H1 (cell line): ENCODE data around the gene IRAK4. TPM values are rescaled to one million over a fixed set of nuclear protein-coding genes. Genes with fewer than 3 reads are reported as not detected.

Source experiments
- RXRA ChIP-seq: IDR thresholded peaks from 2 replicates; pipeline ENCODE4 v1.6.1; 2011; ENCODE audit warnings: low read depth, mild to moderate bottlenecking, low read length, moderate library complexity; ENCODE audit not compliant: insufficient read depth
- TAF7 ChIP-seq: optimal IDR thresholded peaks from 2 replicates; pipeline ENCODE3; 2011; ENCODE audit warnings: low read depth, mild to moderate bottlenecking, inconsistent platforms, low read length, moderate library complexity, borderline replicate concordance
- polyA plus RNA-seq, 7 experiments: library from polyadenylated mRNA; depleted of rRNA in 3 of 7; stranded (reverse) in 5 of 7; unstranded in 2 of 7; fragments of >200 nt in 5 of 7; fragments of 200-250 nt in 2 of 7; gene quantifications; 1 replicate in 5 of 7; 2 replicates in 1 of 7; 4 replicates in 1 of 7; pipeline versions ENCODE4 v1.2.1 to v1.2.3, GENCODE V29; 2011 to 2013; ENCODE audit warnings: missing spikeins in 2 of 7, mixed read lengths in 2 of 7
- total RNA-seq: library from RNA; stranded (reverse); fragmentation: NEBNext Ultra II Directional; extraction: Animal tissue kit (Norgen Biotek cat#: 25700); gene quantifications from 2 replicates; pipeline ENCODE4 v1.2.1, GENCODE V29; 2021

The IRAK4 gene
- total and polyA plus RNA-seq, 2 of the 8 experiments (the other 6 are each of a cell fraction or from before 2014, with no cell fraction given), result 2.3 to 7.7 TPM

DNA sequence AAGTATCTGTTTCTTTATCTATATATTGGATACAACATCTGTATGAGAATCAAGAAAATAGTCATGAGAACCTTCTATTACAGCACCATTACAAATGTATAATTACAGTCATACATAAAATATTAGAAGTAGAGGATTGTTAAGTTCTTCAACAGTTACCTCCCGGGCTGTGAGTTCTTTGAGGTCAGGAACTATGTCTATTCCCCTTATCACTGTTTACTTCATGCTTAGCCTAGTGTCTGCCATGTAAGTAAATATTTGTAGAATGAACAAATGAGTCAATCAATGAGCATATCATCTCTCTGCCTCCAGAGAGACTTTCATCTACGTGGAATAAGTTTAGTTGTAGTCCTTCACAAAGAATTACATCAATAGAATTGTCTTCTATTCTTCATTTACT is 47.4 kb upstream of the IRAK4 start (continued):
- TF ChIP-seq TAF7 (no peak), RXRA (no peak)
